Activated CD4-positive, alpha-beta T cell treated with anti-CD3 and anti-CD28 coated beads, Interleukin-2, amount 10 ng/mL, durations not matched to agents 7 days and 5 days (primary cell): Measurements from ENCODE around the gene PTPRN2. TPM values are rescaled to one million over a fixed set of nuclear protein-coding genes. Genes with fewer than 3 reads are reported as not detected.
"Not testable (repeated sequence)": the region's sequence is repeated elsewhere in the genome, so short reads cannot be mapped to it uniquely, and the experiment has no call there.

ENCODE experiments used
- CTCF ChIA-PET: fragments of 350-600 bp; sonication (Branson Sonifier 250); formaldehyde crosslinking; loops from one replicate; lab custom pipeline; 2021; ENCODE audit warnings: antibody characterized with exemption; lab: Charles Lee
- POLR2A ChIA-PET: fragments of 350-600 bp; sonication (Branson Sonifier 250); formaldehyde crosslinking; loops from one replicate; lab custom pipeline; 2021; ENCODE audit warnings: antibody characterized with exemption; lab: Charles Lee
- DNase-seq: peaks from one replicate; pipeline ENCODE4 v3.0.0-alpha.2; 2020
- H3K27ac Mint-ChIP-seq: one replicate; pipeline ENCODE4 v1.8.0; 2021; ENCODE audit warnings: mild to moderate bottlenecking, moderate library complexity, mixed read lengths
- H3K27me3 Mint-ChIP-seq: one replicate; pipeline ENCODE4 v1.8.0; 2021; ENCODE audit warnings: mixed read lengths
- H3K36me3 Mint-ChIP-seq: one replicate; pipeline ENCODE4 v1.8.0; 2021; ENCODE audit warnings: low read depth, mixed read lengths
- H3K4me1 Mint-ChIP-seq: one replicate; pipeline ENCODE4 v1.8.0; 2021; ENCODE audit warnings: mixed read lengths
- H3K4me3 Mint-ChIP-seq: one replicate; pipeline ENCODE4 v1.8.0; 2021; ENCODE audit warnings: mild to moderate bottlenecking, moderate library complexity, mixed read lengths
- H3K9me3 Mint-ChIP-seq: one replicate; pipeline ENCODE4 v1.8.0; 2021; ENCODE audit warnings: mixed read lengths
- total RNA-seq, 2 experiments: library from RNA; stranded (reverse); gene quantifications; one replicate each; pipeline ENCODE4 v1.2.3, GENCODE V29; 2021

The PTPRN2 gene
- total RNA-seq, 2 experiments from 2014 or later = 2.6 to 2.7 TPM

GRCh38 chr7:158331826-158332450 lies 255.7 kb downstream of the PTPRN2 start:
- POLR2A ChIA-PET, DNase-seq, H3K27ac Mint-ChIP-seq: not testable (repeated sequence)

GRCh38 chr7:158329686-158330085 lies 257.9 kb downstream of the PTPRN2 start:
- H3K27me3 Mint-ChIP-seq = no peaks in the 10 kb centered on the region
- H3K9me3 Mint-ChIP-seq = peaks cover 58% of the 10 kb centered on the region
- H3K4me3 Mint-ChIP-seq = no peak overlapping the region
- no peaks in the 10 kb centered on the region for H3K4me1 Mint-ChIP-seq
- H3K27ac Mint-ChIP-seq = no peak overlapping the region
- DNase-seq = no peak
- H3K36me3 Mint-ChIP-seq = peaks cover 28% of the 10 kb centered on the region
- CTCF ChIA-PET = no interaction called here
- POLR2A ChIA-PET = no interaction called here

More at GRCh38 chr7:158331826-158332450, 255.7 kb downstream of the PTPRN2 start:
- H3K4me1 Mint-ChIP-seq, H3K4me3 Mint-ChIP-seq, CTCF ChIA-PET, H3K27me3 Mint-ChIP-seq: not testable (repeated sequence)
- Mint-ChIP-seq H3K36me3 (peaks cover 39% of the 10 kb centered on the region), H3K9me3 (peaks cover 66% of the 10 kb centered on the region)

DNA sequence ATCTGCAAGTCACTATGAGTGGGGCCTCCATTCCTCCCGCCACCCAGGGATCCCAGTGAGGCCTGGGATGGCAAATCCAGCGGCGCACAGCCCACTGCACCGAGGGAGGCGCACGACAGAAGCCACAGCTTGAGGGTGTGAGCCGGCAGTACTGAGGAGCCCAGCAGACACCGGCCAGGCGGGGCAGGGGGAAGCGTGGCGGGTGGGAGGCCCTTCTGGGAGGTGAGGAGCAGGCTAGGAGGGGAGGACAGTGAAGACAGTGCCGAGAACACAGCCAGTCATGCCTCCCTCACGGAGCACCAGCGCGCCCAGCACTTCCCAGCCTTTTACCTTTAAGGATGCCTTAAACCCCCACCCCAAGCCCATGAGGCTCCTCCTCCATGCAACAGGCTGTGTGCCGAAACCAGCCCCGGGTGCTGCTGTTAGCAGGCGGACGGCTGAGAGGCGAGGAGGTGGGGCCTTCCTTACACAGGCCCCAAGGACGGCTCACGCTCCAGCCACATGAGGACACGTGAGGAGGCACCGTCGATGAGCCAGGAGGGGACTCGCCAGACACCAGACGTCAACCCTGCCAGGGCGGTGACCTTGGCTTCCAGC lies 258.5 kb downstream of the PTPRN2 start:
- no peak for DNase-seq
- ChIA-PET POLR2A (no interaction called here), CTCF (no interaction called here)
- peaks cover 26% of the 10 kb centered on the region for H3K36me3 Mint-ChIP-seq
- peaks cover 53% of the 10 kb centered on the region for H3K9me3 Mint-ChIP-seq
- no peak overlapping the region for H3K4me3 Mint-ChIP-seq
- H3K4me1 Mint-ChIP-seq = no peaks in the 10 kb centered on the region
- no peaks in the 10 kb centered on the region for H3K27me3 Mint-ChIP-seq
- H3K27ac Mint-ChIP-seq = no peak overlapping the region

DNA sequence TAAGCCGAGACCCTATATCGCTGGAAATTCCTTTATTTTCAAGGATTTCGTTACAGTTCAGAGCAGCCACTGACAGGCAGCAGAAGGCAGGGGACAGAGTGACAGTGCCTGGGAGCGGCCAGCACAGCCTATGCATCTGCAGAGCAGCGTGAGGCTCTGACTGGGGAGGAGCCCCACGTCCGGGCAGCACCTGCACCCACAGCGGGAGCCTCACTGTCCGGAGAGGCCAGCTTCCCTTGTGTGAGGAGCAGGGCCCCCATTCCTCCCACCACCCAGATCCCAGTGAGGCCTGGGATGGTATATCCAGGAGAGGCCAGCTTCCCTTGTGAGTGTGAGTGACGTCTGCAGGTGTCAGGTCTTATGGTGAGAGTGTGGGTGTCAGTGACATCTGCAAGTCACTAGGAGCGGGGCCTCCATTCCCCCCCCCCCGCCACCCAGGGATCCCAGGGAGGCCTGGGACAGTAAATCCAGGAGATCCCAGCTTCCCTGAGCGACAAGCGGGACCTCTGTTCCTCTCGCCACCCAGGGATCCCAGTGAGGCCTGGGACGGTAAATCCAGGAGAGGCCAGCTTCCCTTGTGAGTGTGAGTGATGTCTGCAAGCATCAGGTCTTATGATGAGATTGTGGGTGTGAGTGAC lies 259.1 kb downstream of the PTPRN2 start:
- no peak overlapping the region for H3K27ac Mint-ChIP-seq
- H3K4me3 Mint-ChIP-seq = no peak overlapping the region
- DNase-seq = no peak
- CTCF ChIA-PET = no interaction called here
- POLR2A ChIA-PET = no interaction called here
- no peaks in the 10 kb centered on the region for H3K4me1 Mint-ChIP-seq
- peaks cover 23% of the 10 kb centered on the region for H3K36me3 Mint-ChIP-seq
- no peaks in the 10 kb centered on the region for H3K27me3 Mint-ChIP-seq
- peaks cover 51% of the 10 kb centered on the region for H3K9me3 Mint-ChIP-seq

DNA sequence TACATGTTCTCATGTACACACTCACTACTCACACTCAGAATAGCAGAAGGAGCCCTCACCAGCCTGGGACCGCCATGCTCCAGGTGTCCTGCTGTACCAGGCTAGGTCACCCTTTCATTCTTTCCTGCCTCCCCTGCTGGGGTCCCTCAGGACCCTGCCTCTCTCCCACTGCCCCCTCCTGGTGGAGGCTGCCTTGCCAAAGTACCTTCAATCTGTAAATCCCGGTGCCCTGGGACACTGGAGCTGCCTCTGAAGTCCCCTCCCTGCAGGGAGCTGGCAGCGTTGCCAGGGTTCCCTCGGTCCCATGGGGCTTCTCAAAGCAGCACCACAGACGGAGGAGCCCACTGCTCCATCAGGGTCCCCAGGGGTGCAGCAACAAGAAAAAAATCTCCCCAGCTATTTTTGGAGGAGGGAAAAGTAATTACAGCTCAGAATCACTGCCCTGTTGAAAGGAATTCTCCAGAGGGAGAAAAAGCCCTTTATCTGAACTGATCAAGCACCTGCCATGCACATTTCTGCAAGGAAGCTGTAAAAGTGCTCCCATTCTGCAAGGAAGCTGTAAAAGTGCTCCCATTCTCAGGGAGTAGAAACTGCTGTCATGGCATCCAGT lies 259.9 kb downstream of the PTPRN2 start:
- Mint-ChIP-seq H3K4me3 (no peak overlapping the region), H3K36me3 (peaks cover 19% of the 10 kb centered on the region), H3K9me3 (peaks cover 46% of the 10 kb centered on the region), H3K27ac (no peak overlapping the region), H3K4me1 (no peaks in the 10 kb centered on the region), H3K27me3 (no peaks in the 10 kb centered on the region)
- CTCF ChIA-PET = no interaction called here
- POLR2A ChIA-PET = no interaction called here
- no peak for DNase-seq

DNA sequence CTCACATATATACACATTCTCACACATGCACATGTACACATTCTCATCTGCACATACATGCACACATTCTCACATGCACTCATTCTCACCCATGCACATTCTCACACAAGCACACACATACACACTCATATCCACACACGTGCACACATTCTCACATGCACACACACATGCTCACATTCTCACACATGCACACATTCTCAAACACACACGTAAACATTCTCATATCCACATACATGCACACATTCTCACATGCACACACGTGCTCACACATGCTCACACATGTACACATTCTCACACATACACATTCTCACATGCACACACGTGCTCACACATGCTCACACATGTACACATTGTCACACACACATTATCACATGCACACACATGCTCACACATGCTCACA lies 260.6 kb downstream of the PTPRN2 start:
- DNase-seq = no peak
- H3K4me3 Mint-ChIP-seq = no peak overlapping the region
- ChIA-PET POLR2A (no interaction called here), CTCF (no interaction called here)
- peaks cover 40% of the 10 kb centered on the region for H3K9me3 Mint-ChIP-seq
- no peaks in the 10 kb centered on the region for H3K27me3 Mint-ChIP-seq
- no peak overlapping the region for H3K27ac Mint-ChIP-seq
- peaks cover 13% of the 10 kb centered on the region for H3K36me3 Mint-ChIP-seq
- H3K4me1 Mint-ChIP-seq = no peaks in the 10 kb centered on the region

DNA sequence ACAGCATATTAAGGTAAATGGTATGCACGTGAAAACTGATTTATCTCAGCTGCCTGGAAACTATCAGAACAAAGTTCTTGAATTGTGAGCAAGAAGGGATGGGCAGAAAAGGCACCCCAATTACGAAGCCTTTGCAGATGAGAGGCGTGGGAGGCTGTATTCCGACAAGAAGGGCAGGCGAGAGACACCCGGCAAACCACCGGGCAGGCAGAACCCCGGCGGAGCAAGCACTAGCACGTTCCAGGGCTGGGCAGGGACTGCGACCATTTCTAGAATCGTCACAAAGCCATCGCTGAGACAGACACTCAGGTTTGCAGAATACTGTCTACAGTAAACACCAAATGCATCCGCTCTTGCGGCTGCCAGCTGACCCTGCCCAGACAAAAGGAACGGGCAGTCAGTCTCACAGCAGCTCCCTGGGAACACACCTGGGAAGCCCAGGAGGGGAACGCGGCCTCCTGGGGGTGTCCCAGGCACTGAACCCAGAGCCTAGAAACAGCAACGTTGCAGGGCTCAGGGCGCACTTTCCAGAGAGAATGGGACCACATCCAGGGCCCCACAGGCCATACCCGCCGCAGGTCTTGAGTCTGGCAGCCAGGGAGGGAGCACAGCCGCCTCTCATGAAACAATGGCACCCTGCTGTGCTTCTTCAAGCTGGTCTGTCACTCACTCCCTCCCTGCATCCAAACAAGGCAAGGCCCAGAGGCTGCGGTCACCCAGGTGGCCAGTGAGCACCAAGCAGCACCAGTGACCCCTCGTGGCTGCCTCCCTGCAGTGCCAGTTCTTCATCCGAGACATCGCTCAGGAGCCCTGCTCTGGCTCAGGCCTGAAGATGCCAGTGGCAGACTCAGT lies 261.9 kb downstream of the PTPRN2 start:
- Mint-ChIP-seq H3K36me3 (peaks cover 7% of the 10 kb centered on the region), H3K27ac (no peak overlapping the region), H3K27me3 (no peaks in the 10 kb centered on the region), H3K9me3 (peaks cover 37% of the 10 kb centered on the region), H3K4me1 (no peaks in the 10 kb centered on the region), H3K4me3 (no peak overlapping the region)
- no peak for DNase-seq
- POLR2A ChIA-PET = no interaction called here
- CTCF ChIA-PET = no interaction called here

DNA sequence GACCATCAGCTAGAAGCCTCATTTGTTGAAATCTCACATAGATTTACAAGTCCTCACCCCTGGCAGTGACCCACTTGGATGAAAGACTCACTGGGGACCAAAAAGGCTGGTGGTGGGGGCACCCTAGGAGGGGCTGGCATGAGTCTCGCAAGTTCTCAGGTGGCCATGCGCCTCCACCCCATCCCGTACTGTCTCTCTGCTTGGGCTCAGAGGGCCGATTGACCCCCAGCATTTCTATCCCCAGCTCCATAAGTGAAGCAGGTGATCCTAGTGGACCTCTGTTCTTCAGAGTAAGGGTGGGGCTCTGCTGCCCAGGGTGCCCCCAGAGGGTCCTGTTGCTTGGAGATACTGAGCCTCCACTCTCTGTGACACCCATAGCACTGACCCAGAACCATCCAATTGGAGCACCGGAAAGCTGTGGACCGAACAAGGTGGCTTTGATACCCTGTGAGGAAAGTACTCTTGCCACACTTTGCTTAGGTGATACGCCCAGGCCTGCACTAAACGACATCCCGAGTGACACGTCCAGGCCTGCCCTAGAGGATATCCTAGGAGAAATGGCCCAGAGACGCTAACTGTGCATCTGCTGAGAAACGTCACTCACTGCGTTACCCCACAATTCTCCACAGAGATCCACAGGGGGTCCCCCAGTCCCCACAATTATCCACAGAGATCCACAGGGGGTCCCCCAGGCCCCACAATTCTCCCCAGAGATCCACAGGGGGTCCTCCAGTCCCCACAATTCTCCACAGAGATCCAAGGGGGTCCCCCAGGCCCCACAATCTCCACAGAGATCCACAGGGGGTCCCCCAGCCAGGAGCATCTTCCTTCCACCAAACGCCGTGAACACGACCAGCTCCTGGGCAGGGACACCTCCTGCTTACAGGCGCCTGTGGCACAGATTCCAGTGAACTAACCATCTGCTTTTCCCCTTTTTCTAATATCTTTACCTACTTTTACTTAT lies 262.9 kb downstream of the PTPRN2 start:
- Mint-ChIP-seq H3K4me3 (no peak overlapping the region), H3K9me3 (peaks cover 33% of the 10 kb centered on the region), H3K4me1 (no peaks in the 10 kb centered on the region), H3K27ac (no peak overlapping the region), H3K36me3 (peaks cover 4% of the 10 kb centered on the region), H3K27me3 (no peaks in the 10 kb centered on the region)
- DNase-seq = no peak
- ChIA-PET CTCF (no interaction called here), POLR2A (no interaction called here)

DNA sequence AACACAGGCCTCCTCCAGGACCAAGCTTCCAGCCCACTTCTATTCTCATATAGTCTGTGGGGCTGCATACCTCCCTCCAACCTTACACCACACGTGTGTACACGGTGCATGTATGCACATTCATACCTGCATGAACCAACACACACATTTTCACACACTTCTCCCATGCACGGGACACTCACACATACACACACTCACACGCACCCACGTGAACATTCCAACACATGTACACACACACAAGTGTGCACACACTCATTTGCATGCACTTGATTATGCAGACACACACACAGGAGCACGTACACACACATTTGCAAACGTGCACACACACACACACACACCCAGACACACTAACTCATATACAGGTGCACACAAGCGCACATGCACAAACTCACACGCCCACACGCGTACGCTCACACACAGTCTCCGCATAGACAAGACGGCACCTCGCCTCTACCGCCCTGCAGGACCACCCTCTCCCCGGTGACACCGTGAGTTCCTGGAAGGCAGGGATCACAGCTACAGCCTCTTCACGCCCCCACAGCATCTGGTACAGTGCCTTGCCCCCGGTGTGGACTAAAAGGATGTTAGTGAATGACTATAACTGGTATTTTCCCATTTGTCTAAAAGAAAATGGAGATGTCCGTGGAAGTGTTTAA lies 263.8 kb downstream of the PTPRN2 start:
- no peak for DNase-seq
- H3K36me3 Mint-ChIP-seq = peaks cover 4% of the 10 kb centered on the region
- ChIA-PET POLR2A (no interaction called here), CTCF (no interaction called here)
- H3K9me3 Mint-ChIP-seq = peaks cover 30% of the 10 kb centered on the region
- H3K4me1 Mint-ChIP-seq = no peaks in the 10 kb centered on the region
- H3K27me3 Mint-ChIP-seq = no peaks in the 10 kb centered on the region
- no peak overlapping the region for H3K4me3 Mint-ChIP-seq
- no peak overlapping the region for H3K27ac Mint-ChIP-seq

- CTCF ChIA-PET = no interaction called here
These were observed 264.8 kb downstream of the PTPRN2 start for GRCh38 chr7:158322616-158323530.

More at GRCh38 chr7:158322616-158323530, 264.8 kb downstream of the PTPRN2 start:
- Mint-ChIP-seq H3K36me3 (peaks cover 4% of the 10 kb centered on the region), H3K4me3 (no peak overlapping the region), H3K27me3 (no peaks in the 10 kb centered on the region), H3K27ac (no peak overlapping the region), H3K4me1 (no peaks in the 10 kb centered on the region), H3K9me3 (peaks cover 26% of the 10 kb centered on the region)
- POLR2A ChIA-PET = no interaction called here
- DNase-seq = no peak
